ENCODE data around the gene TUBB6.

Gene TUBB6

DNA sequence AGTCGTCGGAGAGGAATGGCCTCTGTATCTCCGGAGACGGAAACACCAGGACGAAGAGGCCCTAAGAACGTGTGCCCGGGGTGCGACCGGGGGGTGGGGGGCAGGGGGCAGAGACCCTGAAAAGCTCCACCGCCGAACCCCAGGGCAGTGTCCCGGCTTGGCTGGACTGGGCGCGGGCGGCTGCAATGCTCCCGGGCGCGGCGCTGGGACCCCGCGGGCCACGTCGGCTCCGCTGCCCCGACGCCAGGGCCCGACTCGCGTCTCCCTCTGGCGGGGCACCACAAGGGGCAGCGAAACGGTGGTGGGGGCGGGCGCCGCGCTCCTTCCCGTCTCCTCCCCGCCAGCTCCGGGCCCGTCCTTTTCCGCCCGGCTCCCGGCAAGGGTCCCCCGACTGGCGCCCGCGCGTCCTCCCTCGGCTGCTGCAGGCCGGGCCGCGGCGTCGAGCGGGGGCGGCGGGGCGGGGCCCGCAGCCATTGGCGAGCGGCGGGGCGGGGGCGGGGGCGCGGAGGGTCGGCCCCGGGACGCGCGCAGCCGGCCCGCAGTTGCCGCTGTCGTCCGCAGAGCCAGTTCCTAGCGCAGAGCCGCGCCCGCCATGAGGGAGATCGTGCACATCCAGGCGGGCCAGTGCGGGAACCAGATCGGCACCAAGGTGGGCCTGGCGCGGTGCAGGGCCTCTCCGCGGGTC lies at the start of gene TUBB6:
Gene TUBB6 (plus strand): TSS at position 541 of the 685 bp plus-strand sequence. CDS start 52 bp downstream, at position 593.
- no peak for DNase-seq

DNA sequence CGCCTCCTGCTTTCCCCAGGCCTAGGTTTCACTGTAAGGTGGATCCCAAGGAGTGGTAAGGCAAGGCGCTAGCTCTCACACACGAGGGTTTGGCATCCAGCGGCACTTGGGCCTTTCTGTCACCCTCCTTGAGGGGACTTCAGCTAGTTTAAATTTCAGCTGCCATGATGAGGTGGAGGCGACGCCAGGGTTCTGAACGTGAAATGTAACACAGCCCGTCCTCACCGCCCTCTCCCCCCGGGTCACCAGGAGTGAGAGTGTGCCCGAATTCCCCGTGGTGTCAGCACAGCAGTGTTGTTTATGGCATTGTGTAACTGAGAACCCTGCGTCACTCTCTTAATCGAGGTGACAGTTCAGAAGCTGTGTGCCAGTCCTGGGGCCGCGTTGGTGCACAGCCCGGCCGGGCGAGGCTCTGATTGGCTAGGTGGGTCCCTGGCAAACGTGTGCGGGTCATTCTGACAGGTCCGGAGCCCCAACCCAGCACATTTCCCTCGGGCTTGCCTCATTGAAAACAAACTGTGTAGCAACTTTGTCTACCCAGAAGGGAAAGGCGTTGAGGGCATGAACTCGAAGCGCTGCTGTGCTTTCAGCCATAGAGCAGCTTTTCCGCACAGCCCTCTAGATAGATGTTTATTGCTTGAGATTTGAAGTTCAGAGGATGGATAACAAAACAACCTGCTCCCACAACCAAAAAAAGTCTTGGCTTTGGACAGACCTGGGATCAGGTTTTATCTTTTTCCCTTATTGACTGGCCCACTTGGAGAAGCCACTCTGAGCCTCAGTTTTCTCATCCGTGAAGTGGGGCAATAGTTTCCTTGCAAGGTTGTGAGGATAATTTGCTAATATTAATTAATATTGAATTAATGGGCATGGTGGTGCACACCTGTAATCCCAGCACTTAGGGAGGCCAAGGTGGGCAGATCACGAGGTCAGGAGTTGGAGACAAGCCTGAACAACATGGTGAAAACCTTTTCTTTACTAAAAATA lies 49.0 kb upstream of the TUBB6 start:
- no peak for DNase-seq

DNA sequence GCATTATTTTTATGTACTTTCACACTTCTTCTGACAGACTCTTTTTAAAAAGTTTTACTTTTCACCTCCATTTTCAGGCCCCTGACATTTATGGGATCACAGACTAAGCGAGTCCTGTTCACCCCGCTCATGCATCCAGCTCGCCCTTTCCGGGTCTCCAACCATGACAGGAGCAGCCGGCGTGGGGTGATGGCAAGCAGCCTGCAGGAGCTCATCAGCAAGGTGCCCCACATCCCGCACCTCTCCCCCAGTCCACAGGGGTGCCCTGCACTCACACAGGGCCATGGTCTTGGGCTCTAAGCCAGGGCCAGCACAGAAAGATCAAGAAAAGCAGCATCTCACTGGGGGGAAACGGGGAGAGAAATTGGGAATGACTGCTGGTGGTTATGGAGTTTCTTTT lies 45.3 kb upstream of the TUBB6 start:
- no peak for DNase-seq

DNA sequence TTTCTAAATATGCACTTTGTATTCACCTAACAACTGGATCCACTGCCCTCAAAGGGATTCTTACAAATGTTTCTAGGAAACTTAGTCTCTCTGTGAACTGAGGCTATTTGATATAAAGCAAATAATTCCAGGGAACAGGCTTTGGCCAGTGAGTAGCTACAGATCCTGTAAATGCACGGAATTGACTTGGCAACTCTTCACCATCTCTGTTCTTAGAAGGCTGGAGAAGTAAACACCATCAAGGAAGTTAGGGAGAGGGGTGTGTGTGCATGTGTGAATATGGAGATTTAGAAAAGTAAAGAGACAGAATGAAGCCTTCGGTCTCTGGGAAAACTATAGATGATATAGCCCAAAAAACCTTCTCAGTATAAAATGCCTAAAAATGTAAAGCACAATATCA lies 43.2 kb upstream of the TUBB6 start:
- no peak for DNase-seq

DNA sequence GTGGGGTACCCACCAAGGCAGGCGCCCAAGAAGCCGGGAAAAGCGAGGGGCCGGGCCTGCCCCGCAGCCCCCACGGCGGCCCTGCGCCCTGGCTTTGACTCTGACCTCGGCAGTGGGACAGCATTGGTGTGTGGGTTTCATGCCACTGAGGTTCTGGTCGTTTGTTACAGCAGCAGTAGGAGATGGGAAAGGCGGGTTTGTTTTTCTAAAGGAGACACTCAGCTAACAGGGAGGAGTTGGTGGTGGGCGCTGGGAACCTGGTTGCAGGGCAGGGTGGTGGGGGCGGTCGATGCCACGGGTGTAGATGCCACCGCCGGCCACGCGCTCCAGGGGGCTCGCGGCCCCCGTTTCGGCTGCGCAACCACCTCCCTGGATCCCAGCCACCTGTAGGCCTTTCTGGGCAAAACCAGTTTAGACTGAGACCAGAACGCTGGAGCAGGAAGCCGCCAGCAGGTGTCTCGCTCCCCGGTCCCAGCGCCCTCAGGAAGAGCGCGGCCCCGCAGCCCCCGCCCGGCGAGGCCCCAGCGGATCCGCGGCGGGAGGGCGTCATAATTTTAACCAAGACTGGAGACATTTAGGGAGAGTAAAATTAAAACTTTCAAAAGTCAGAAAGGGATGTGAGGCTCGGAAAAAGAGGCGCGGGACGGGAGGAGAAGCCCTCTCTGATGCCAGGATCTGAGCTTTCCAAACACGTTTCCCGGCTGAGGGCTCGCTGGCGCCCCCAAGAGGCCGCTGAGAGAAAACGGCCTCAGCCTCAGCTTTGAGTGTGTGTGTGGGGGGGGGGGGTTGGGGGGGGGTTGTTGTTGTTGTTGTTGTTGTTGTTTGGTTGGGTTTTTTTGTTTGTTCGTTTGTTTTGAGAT lies 36.4 kb upstream of the TUBB6 start:
- DNase-seq: peak; percentile 61

DNA sequence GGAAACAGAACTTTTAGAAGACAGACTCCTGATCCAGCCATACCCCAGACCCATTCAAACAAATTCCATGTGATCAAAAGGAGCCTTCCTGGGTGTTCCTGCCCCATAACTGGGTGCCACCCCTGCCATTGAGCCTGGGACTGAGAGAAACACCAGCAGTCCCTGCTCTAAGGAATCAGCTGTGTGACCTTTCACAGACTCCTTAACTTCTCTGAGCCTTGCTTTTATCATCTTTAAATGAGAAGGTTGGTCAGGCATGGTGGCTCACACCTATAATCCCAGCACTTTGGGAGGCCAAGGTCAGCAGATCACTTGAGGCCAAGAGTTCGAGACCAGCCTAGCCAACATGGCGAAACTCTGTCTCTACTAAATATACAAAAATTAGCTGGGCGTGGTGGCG lies 33.2 kb upstream of the TUBB6 start:
- DNase-seq: no peak

DNA sequence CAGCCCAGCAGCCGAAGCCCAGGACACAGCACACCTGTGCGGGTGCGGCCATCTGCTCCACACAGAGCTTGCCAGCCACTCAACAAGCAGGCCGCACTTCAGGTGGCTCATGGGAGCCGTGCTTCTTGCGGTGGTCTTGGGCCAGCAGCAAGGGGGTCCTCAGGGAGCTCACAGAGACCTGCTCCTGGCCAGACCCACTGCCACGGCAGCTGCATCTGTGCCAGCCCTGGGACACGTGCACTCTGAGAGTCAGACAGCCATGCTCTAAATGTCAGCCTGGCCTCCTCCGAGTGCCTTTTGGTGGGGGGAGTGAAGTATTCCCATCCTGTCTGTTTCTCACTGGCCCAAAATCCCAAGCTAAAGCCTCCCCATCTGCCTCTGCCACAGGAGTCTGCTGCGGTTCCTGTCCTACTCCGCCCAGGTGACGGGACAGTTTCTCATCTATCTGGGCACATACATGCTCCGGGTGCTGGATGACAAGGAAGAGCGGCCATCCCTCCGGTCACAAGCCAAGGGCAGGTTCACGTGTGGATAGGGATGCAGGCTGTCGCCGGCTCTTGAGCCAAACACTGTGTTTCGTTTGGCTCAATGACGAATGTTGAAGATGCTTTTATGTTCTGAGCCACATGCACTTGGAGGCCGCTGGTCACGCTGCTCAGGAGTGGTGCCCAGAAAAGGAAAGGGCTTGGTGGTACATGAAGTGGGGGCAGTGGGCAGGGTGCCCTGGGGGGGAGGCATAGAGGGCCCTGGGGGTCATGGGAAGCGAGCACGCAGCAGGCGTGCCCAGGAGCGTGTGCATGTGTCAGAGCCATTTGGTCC lies 31.1 kb upstream of the TUBB6 start:
- DNase-seq: no peak

DNA sequence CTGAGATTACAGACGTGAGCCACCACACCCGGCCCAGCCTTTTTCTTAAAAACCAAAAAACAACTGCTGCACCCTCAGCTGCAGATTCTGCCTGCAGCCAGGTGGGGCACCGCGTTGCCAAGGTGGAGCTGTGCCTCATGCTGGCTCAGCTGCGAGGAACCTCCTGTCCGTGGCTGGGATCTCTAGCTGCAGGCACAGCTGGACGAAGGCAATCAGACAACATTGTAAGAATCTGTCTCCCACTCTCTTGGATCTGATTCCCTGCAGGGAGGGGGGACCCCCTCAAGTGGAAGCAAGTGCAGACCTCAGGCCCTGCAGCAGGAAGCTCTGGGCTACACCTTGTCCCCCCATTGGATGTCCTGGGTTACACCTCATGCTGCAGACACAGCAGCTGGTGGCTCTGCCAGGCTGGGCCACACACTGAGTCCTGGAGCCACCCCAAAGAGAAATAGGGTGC lies 29.8 kb upstream of the TUBB6 start:
- DNase-seq: no peak

DNA sequence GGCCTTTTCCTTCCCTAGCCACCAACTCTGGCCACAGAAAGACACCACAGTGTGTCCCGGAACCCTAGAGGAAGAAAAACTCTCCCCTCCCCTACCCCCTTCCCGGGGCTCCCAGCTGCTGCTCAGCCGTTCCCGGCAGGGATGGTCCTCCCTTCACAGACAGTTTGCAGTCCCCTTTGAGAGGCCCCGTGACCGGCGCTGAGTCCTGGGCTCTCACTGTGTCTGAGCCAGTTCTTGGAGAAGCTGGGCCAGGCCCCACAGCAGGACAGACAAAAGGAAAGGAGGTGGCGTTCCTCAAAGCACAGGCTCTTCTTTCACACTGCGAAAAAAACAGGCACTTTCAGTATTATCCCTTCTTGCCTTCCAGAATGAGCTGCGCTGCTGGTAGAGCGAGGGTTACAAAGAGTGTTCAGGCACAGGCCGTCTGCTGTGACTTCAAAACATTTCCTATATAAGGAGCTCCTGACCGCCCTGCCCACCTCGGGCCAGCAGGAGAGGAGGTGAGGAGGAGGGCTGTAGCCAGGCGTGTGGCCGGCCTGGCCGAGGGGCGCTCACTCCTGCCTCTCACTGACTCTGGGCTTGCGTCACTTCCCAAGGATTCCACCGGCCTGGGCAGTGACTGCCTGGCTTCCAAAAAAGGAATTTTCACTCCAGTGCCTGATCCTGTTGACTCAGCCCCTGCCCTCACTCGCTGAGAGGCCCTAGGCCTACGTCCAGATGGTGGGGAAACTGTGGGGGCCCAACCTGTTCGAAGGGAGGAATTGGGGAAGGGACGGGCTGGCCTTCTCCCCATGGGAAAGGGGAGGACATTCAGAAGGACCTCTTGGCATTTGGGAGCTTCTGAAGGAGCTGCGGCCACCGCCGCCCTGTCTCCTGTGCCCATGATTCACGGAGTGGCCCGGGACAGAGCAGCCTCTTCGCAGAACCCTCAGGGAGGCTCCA lies 29.0 kb upstream of the TUBB6 start:
- no peak for DNase-seq

DNA sequence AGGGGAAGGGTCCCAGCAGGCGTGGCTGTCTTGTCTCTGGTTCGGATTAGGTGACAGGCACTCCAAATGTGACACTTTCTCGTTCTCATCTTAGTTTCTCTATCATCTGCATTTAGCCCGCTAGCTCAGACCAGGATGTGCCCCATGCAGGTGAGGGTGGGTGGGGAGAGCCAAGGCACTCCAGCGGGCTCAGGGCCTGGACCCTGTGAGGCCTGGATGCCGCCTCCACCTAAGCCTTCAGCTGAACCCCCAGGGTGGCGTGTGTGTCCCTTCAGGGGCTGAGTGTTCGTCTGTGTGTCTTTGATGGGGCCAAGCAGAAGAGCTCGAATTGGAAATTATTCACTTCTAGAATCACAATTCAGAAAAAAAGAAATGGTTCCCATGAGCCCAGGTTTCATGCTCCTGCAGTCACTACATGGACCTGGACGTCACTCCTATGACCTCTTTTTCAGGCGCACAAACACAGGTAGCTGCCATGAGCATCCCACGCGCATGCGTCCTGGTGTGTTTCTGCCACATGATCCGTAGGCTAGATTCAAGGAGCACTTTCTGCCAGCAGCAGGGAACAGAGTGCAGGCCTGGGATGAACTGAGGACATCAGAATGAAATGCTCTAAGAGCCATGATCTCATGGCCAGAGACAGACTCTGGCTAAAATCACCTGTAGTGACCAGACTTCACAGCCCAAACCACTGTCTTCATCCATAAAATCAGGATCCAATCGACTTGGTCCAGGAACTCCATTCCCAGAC lies 28.1 kb upstream of the TUBB6 start:
- no peak for DNase-seq

DNA sequence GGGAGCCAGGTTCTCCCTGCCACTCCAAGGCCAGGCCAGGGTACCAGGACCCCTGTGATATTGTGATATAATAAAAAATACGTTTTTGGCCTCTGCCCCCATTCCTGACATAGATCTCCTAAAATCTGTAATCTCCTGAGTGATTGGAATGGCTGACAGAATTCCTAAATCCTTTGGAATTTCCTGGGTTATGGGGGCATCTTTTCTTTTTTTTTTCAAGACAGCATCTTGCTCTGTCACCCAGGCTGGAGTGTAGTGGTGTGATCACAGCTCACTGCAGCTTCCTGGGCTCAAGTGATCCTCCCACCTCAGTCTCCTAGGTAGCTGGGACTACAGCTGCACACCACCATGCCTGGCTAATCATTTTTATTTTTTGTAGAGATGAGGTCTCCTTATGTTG lies 26.2 kb upstream of the TUBB6 start:
- DNase-seq: no peak

DNA sequence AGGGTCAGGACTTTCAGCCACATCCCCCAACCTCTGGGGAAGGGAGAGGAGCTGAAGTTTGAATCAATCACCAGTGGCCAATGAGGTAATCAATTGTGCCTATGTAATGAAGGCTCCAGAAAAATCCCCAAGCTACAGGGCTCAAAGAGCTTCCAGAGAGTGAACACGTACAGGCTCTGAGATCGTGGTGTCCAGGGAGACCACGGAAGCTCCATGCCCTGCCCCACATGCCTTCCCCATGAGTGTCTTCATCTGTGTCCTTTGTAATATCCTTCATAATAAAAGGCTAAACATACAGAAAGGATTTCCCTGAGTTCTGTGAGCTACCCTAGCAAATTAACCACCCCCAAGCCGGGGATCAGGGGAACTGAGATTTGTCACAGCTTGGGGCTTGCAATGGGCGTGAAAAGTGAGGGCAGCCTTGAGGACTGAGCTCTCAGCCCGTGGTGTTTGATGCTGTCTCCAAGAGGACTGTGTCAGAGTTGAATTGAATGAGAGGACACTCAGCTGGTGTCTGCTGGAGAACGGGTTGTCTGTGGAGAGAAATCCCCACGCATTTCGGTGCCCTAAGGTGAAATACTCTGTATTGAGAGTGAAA lies 25.5 kb upstream of the TUBB6 start:
- no peak for DNase-seq

DNA sequence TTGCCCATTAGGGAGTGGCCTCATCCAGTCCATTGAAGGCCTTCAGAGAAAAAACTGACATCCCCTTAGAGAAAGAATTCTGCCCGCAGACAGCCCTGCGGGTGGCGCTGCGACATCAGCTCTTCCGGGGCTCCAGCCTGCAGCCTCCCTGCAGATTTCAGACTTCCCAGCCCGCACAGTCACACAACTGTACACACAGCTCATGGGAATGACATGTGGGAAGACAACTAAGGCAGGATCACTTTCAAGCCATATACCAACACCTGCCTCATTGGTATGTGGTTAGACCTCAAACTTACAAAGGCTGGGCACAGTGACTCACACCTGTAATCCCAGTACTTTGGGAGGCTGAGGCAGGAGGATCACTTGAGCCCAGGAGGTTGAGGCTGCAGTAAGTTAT lies 24.8 kb upstream of the TUBB6 start:
- no peak for DNase-seq

DNA sequence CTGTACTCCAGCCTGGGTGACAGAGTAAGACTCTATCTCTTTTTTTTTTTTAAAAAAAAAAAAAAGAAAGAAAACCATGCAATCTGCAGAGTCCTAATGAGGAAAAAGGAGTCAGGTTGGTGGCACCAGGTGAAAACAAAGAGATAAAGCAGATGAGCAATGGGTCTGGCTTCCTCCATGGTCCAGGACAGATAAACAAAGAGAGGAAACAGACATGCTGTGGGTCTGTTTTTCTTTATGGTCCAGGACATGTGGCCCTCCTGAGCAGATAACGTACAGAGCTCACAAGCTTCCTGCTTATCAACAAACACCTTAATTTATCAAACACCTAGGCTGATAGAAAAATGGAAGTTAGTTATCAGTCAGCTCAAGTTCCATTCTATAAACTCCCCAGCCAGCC lies 24.4 kb upstream of the TUBB6 start:
- no peak for DNase-seq

DNA sequence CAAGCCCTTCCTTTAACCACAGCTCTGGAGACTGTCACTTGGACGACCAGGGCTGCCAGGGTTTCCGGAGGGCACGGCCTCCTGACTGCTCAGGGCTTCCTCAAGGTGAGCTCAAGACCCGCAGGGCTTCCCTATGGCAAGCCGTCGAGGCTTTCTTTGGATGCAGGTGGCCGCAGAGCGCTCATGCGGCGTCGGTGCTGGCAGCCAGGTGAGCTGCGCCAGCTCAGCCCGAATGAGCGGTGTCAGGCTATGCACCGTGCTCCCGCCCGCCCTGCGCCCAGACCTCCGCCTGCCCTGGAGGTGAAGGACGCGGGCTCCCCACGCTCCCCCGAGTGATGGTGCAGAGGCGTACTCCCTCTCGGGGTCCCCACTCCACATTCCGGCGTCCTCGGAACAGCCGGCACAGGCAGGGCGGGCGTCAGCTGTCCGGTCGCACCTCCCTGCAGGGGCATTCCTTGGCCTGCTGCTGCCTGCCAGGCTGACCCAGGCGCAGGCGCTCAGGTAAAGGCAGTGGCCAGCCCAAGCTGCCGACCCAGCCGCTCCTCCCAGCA lies 20.8 kb upstream of the TUBB6 start:
- no peak for DNase-seq

DNA sequence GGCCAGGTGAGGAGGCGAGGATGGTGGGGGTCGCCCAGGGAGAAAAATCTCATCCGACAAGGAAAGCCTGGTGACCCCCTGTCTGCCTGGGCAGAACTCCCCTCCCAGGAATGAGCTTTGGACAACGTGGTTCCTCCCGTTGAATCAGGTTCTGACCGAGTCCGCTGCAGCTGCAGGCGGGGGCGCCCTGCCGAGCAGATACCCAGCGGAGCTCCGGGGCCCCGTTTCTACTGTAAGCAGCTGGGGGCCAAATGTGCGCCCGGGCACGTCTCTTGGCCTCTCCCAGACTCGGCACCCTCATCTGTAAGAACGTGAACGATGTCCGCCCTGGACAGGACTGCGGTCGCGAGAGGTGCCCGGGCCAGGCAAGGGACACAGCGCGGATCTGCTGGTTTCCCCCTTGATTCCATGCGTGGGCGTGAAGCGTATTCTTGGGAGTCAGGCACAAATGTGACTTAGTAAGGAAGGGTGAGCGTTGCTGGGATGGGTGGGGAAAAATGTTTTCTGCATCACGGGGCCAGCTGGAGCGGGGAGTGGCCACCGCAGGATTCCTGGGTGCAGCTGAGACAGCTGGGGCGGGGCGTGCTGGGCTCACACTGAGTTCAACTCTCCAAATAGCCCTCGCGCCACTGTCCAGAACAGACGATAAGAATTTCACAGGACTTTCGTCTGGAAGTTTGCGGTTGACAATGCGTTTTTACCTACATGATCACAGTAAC lies 20.2 kb upstream of the TUBB6 start:
- DNase-seq: no peak

DNA sequence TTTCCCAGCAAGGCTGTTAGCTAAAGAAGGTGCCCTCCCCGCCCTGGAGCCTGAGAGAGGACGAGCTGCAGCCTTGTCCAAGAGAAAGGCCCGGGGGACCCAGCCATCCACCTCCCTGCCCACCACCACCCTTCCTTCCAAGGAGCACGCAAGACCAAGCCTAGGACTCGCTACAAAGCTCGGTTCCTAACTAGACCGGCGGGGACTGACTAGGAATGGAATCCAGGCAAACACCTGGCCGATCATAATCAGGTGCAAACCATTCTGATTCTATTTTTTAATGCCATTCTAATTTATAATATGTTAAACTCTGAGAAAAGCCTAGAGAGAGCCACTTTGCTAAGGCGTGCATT lies 19.7 kb upstream of the TUBB6 start:
- DNase-seq: no peak

DNA sequence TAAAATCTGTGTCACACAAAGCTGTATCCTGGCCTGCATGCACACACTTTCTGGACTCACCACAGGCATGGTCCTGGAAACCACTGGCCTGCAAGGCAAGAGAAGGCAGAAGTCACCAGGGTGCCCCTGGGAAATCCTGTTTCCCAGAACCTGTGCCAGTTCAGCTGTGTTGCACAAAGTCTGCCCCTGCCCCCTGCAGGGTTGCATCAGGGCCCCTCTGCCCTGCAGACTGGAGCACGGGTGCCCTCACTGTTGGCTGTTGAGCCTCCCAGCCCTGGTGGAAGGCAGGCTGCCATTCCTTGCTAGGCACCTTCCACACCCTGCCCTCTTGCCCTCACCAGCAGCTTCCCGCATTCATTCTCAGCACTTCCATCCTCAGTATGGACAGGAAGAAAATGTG lies 18.0 kb upstream of the TUBB6 start:
- no peak for DNase-seq

DNA sequence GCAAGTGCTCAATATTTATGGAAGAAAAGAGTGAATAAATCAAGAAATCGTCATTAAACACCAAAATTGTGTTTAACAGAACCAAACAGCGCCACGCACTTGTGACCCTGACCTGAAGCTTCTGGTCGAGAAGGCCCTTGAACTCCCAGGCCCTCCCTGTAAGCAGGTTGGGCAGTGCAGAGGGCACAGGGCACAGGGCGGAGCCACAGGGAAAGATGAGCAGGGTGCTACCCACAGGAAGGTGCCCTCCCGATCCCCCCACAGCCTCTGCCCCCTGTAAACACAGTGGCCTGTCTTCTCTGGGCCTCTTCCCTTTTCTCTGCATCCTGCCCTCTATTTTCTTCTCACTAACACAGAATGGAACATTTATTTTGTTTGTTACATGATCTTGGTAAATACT lies 16.9 kb upstream of the TUBB6 start:
- no peak for DNase-seq

All from stimulated activated CD4-positive, alpha-beta T cell treated with anti-CD3 and anti-CD28 coated beads, Interleukin-12 subunit alpha, Interleukin-12 subunit beta, amount 100 ng/mL, for 4 hours (primary cell).